KMS-11 (cell line): ENCODE results near the gene TMEM253.

Experiments used
- H2AFZ ChIP-seq: fragments of 200-600 bp; sonication (generic); 2 replicates; pipeline ENCODE4 v1.6.1; 2016; ENCODE audit warnings: antibody characterized with exemption, mixed run types, low read depth
- H3K27ac ChIP-seq: fragments of 200-600 bp; sonication (generic); 2 replicates; pipeline ENCODE4 v1.6.1; 2016; ENCODE audit warnings: mild to moderate bottlenecking, mixed run types
- H3K27me3 ChIP-seq: fragments of 200-600 bp; sonication (generic); 2 replicates; pipeline ENCODE4 v1.6.1; 2017; ENCODE audit warnings: mild to moderate bottlenecking, low read depth, mixed run types, moderate library complexity; ENCODE audit not compliant: insufficient read depth
- H3K36me3 ChIP-seq: fragments of 200-600 bp; sonication (generic); 2 replicates; pipeline ENCODE4 v1.6.1; 2017; ENCODE audit warnings: mild to moderate bottlenecking, mixed run types; ENCODE audit not compliant: insufficient read depth
- H3K4me1 ChIP-seq: fragments of 200-600 bp; sonication (generic); 2 replicates; pipeline ENCODE4 v1.6.1; 2016; ENCODE audit warnings: mild to moderate bottlenecking, low read depth, mixed run types; ENCODE audit not compliant: poor library complexity, severe bottlenecking
- H3K4me2 ChIP-seq: fragments of 200-600 bp; sonication (generic); 2 replicates; pipeline ENCODE4 v1.7.0; 2016; ENCODE audit warnings: mild to moderate bottlenecking, mixed run types
- H3K4me3 ChIP-seq: fragments of 200-600 bp; sonication (generic); IDR thresholded peaks from 2 replicates; pipeline ENCODE4 v1.6.1; 2017; ENCODE audit warnings: low read depth, low read length, mixed read lengths; ENCODE audit not compliant: insufficient read depth
- H3K79me2 ChIP-seq: fragments of 200-600 bp; sonication (generic); 2 replicates; pipeline ENCODE4 v1.6.1; 2016; ENCODE audit warnings: low read depth, mixed run types; ENCODE audit not compliant: insufficient read depth
- H3K9ac ChIP-seq: fragments of 200-600 bp; sonication (generic); 2 replicates; pipeline ENCODE4 v1.6.1; 2016; ENCODE audit warnings: mild to moderate bottlenecking, mixed run types
- H4K20me1 ChIP-seq: fragments of 200-600 bp; sonication (generic); 2 replicates; pipeline ENCODE4 v1.6.1; 2016; ENCODE audit warnings: mild to moderate bottlenecking, mixed run types; ENCODE audit not compliant: insufficient read depth
- CTCF ChIP-seq: fragments of 200-600 bp; sonication (generic); conservative IDR thresholded peaks from 2 replicates; pipeline ENCODE4 v1.6.1; 2017; ENCODE audit warnings: low read depth, mild to moderate bottlenecking, antibody characterized with exemption, low read length, moderate library complexity, mixed read lengths

TMEM253 gene

GRCh38 chr14:21090940-21091663 is 9.8 kb upstream of the TMEM253 start:
- Histone ChIP-seq H3K9ac (no peak overlapping the region), H3K27me3 (no peaks in the 10 kb centered on the region), H3K36me3 (no peaks in the 10 kb centered on the region), H3K4me3 (no peak overlapping the region), H3K4me1 (no peaks in the 10 kb centered on the region), H2AFZ (no peak overlapping the region), H3K79me2 (no peaks in the 10 kb centered on the region), H3K27ac (no peak overlapping the region), H4K20me1 (no peaks in the 10 kb centered on the region), H3K4me2 (no peak overlapping the region)
- no peak for TF ChIP-seq CTCF

GRCh38 chr14:21091821-21092272 is 9.0 kb upstream of the TMEM253 start:
- Histone ChIP-seq H3K27ac (no peak overlapping the region), H3K36me3 (no peaks in the 10 kb centered on the region), H3K9ac (no peak overlapping the region), H3K4me3 (no peak overlapping the region), H3K4me1 (no peaks in the 10 kb centered on the region), H2AFZ (no peak overlapping the region), H4K20me1 (no peaks in the 10 kb centered on the region), H3K4me2 (no peak overlapping the region), H3K79me2 (no peaks in the 10 kb centered on the region), H3K27me3 (no peaks in the 10 kb centered on the region)
- TF ChIP-seq CTCF, result no peak

GRCh38 chr14:21092273-21093011 is 8.4 kb upstream of the TMEM253 start:
- Histone ChIP-seq H4K20me1 (no peaks in the 10 kb centered on the region), H3K9ac (no peak overlapping the region), H2AFZ (no peak overlapping the region), H3K27ac (no peak overlapping the region), H3K79me2 (no peaks in the 10 kb centered on the region), H3K4me1 (no peaks in the 10 kb centered on the region), H3K27me3 (no peaks in the 10 kb centered on the region), H3K4me3 (no peak overlapping the region), H3K36me3 (no peaks in the 10 kb centered on the region), H3K4me2 (no peak overlapping the region)
- peak; percentile 89 for TF ChIP-seq CTCF

- H4K20me1 ChIP-seq, result no peaks in the 10 kb centered on the region
- H3K4me3 ChIP-seq, result no peak overlapping the region
- H3K9ac ChIP-seq, result no peak overlapping the region
- H3K79me2 ChIP-seq, result no peaks in the 10 kb centered on the region
- no peaks in the 10 kb centered on the region for H3K27me3 ChIP-seq
- no peak for TF ChIP-seq CTCF
- no peak overlapping the region for H3K4me2 ChIP-seq
- H2AFZ ChIP-seq, result no peak overlapping the region
- H3K27ac ChIP-seq, result no peak overlapping the region
- no peaks in the 10 kb centered on the region for H3K36me3 ChIP-seq
- H3K4me1 ChIP-seq, result no peaks in the 10 kb centered on the region
Measured at GRCh38 chr14:21093018-21093417, 7.8 kb upstream of the TMEM253 start.
